Skin of body (tissue), 2 donors: ENCODE measurements around the gene PFKL. TPM values are rescaled to one million over a fixed set of nuclear protein-coding genes. Genes with fewer than 3 reads are reported as not detected.

ENCODE experiments used
- DNase-seq: peaks from one replicate; lab custom pipeline; 2025; lab: John Stamatoyannopoulos, UW
- total RNA-seq: library from RNA; depleted of rRNA; stranded (reverse); fragments of >200 nt; gene quantifications from one replicate; pipeline ENCODE4 v1.2.3, GENCODE V29; 2014

PFKL gene
- total RNA-seq, 1 donor from 2014 or later: 85.3 TPM

DNA sequence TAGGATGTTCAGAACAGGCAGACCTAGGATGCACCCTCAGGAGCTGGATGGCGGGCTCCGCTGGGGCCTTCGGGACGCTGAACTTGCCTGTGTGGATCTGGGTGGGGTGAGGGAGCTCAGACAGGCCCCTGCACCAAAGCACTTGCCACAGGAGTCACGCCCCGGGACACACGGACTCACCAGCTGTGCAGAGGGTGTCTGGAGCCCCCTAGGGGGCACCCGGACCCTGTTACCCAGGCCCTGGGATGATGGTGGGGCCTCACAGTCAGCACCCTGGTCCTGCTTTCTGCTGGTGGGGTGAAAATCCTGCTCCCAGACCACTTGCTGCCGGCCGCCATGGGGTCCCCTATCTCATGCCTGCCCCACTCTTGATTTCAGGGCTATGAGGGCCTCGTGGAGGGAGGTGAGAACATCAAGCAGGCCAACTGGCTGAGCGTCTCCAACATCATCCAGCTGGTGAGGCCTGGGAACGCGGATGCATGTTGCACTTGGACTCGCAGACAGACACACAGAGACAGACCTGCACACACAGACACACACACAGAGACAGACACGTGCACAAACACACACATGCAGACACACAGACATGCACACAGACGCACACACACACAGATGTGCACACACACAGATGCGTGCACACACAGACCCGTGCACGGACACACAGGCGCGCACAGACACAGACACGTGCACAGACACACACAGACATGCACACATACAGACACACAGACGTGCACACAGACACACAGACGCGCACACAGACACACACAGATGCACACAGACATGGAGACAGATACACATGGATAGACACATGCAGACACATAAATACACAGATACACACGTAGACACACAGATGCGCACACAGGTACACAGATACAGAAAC, 11.0 kb downstream of the PFKL start:
- no peak for DNase-seq

GRCh38 chr21:44312089-44312488, 12.2 kb downstream of the PFKL start:
- no peak for DNase-seq

DNA sequence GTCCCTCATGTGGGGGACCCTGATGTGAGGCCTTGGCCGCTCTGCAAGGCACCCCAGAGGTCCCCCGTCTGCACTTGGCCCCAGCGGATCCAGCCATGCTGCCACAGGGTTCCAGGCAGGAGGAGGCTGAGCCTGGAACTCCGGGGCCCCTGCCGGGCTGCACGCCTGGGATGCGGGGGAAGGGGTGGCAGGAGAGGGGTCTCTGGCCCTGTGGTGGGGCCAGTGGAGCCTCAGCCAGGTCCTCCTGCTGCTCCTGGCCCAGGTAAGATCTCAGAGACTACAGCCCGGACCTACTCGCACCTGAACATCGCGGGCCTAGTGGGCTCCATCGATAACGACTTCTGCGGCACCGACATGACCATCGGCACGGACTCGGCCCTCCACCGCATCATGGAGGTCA, 12.9 kb downstream of the PFKL start:
- DNase-seq: no peak

- DNase-seq: no peak
Measured at GRCh38 chr21:44313451-44313850, 13.6 kb downstream of the PFKL start.

DNA sequence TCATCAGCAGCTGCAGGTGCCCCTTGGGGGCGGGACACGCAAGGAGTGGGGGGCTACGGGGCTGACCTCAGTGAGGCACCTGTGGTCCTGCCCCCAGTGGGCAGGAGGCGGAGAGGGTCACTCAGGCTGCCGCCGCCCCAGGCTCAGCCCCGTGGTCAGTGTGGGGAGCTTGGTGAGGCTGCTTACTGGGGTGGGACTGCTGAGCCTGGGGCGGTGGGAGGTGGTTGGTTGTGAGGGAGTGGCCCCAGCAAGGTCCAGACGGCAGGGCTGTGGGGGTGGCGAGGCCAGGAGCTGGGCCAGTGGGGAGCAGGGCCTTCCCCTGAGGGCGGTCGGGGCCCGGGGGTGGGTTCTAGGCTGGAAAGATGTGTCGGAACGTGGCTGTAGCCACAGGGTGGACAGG, 14.3 kb downstream of the PFKL start:
- no peak for DNase-seq

GRCh38 chr21:44314561-44314960, 14.7 kb downstream of the PFKL start:
- no peak for DNase-seq

- DNase-seq: no peak
Measured at GRCh38 chr21:44315691-44316203, 15.9 kb downstream of the PFKL start.

DNA sequence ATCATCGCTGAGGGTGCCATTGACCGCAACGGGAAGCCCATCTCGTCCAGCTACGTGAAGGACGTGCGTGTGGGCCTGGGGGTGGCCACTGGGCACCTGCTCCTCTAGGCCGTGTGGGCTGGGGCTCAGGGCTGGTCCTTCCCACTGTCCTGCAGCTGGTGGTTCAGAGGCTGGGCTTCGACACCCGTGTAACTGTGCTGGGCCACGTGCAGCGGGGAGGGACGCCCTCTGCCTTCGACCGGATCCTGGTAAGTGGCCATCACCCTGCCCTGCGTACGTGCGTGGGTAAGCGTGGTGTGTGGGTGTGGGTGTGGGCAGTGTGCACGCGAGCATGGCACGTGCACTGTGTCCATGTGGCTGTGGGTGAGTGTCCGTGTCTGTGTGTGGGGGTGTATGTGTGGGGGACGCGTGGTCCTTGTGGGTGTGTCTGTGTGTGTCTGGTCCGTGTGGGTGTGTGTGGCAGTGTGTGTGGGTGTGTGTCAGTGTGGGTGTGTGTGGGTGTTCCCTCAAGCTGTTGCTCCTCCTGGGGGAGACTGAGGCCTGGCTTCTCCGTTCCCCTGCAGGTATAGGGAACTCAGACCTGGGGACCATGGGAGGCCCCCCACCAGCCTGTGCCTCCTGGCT, 16.5 kb downstream of the PFKL start:
- DNase-seq: no peak

DNA sequence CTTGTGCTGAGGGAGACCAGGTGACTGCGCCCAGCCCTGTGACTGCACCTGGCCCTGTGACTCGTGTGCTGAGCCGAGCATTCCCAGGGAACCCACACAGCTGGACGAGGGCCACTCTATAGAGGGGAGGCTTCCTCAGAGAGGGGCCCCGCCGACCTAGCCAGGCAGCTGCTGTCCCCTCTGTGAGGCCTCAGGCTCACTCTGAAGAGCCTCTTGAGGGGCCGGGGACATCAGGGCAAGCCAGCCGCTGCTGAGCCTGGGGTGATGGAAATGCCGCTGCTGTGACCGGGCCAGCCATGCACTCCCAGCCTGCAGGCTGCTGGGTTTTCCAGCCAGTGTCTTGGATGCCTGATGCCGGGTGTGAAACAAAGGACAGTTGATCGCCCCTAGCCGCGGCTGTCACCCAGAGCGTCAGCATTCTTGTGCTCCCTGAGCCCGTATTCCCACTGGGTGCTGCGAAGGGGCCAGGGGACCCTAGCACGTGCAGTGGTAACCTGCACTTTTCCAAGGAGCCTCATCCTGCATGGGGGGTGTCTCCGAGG, 17.5 kb downstream of the PFKL start:
- DNase-seq: no peak

DNA sequence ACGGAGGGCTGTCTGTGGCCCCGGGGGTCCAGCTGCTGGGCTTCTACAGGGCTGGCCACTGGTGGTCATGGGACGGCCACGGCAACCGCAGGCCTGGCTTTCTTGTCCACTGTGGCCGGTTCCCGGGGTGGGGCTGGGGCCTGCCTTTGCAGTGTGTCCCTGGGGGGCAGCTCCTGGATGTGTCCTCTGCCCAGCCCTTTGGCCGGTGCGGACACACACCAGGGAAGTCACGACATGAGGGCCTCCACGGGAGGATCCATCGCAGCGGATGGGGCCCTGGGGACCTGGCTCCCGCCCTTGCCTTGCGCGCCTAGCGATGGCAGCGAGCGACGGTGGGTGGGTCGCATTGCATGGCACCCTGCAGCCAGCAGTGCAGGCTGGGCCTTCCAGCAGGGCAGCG, 18.0 kb downstream of the PFKL start:
- DNase-seq: no peak

- no peak for DNase-seq
Measured at GRCh38 chr21:44318489-44319285, 18.8 kb downstream of the PFKL start.

DNA sequence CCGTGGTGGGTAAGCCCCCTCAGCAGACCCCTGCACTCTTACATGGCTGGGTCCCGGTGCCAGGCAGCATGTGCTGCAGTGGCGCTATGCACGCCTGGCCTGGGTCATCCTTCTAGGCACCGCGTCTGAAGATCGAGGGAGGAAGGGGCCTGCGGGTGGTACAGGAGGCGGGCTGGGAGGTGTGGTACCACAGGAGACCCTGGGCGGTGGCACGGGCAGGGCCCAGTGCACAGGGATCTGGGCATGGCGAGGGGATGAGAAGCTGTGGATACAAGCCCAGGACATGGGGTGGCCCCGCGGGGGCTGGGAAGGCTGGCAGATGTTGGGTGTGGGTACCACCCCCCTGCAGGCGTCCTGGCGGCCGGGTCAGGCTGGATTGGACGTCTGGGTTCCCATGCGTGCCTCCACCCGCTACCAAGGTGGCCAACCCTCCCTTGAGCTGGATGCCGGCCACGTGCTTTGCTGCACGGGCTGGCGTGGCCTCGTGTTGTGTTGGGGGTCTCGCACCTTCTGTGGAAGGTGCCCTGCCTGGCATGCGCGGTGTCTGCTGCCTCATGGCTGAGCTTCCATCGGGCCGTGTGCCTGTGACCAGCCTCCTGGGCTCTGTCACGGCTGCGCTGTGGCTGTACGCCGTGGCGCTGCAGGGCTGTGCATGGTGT, 19.7 kb downstream of the PFKL start:
- no peak for DNase-seq

GRCh38 chr21:44320847-44321246, 21.0 kb downstream of the PFKL start:
- no peak for DNase-seq

- DNase-seq: no peak
Measured at GRCh38 chr21:44321846-44322450, 22.1 kb downstream of the PFKL start.

DNA sequence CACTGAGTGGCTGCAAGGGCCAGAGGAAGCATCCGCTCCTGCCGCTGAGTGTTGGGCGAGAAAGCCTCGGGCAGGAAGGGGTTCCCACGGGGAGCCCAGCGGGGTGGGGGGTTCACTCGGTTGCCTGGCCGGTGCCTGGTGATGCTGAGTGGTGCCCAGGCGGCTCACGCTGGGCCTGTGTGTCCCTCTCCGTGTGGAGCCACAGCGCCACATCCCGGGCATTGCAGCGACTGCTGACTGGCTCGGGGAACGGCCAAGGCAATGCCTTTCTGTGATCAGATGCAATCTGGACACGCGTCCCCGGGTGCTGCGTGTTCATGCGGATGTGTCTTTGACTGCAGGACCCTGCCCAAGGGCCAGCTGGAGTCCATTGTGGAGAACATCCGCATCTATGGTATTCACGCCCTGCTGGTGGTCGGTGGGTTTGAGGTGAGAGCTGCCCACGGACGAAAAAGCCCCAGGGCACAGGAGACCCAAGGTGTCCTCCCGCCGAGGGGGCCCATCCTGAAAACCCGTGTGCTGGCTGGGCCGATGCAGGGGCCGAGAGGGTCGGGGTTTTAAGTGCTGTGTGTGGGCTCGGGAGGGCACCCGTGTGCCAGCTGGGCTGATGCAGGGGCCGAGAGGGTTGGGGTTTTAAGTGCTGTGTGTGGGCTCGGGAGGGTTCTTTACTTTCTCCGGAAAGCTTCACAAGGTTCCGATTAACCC, 22.9 kb downstream of the PFKL start:
- no peak for DNase-seq

DNA sequence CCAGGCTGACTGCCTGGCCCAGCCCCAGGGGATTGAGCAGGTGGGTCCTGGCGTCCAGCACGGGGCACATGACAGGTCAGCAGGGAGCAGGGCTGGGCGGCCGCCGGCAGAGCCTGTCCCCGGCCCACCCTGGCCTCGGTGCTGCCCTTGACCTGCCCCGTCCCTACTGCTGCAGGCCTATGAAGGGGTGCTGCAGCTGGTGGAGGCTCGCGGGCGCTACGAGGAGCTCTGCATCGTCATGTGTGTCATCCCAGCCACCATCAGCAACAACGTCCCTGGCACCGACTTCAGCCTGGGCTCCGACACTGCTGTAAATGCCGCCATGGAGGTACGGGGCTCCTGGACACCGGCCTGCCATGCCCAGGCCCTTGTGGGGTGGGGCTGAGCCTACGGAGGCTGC, 23.7 kb downstream of the PFKL start:
- no peak for DNase-seq

GRCh38 chr21:44324106-44324853, 24.4 kb downstream of the PFKL start:
- no peak for DNase-seq

DNA sequence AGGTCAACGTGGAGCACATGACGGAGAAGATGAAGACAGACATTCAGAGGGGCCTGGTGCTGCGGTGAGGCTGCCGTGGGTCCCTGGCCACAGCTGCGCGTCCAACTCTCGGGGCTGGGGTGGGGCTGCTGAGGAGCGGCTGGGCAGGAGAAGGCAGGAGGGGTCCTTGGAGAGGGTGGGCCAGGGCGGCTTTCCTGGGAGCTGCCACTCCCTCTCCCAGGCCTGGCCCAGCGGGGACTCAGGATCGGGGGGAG, 24.9 kb downstream of the PFKL start:
- no peak for DNase-seq

DNA sequence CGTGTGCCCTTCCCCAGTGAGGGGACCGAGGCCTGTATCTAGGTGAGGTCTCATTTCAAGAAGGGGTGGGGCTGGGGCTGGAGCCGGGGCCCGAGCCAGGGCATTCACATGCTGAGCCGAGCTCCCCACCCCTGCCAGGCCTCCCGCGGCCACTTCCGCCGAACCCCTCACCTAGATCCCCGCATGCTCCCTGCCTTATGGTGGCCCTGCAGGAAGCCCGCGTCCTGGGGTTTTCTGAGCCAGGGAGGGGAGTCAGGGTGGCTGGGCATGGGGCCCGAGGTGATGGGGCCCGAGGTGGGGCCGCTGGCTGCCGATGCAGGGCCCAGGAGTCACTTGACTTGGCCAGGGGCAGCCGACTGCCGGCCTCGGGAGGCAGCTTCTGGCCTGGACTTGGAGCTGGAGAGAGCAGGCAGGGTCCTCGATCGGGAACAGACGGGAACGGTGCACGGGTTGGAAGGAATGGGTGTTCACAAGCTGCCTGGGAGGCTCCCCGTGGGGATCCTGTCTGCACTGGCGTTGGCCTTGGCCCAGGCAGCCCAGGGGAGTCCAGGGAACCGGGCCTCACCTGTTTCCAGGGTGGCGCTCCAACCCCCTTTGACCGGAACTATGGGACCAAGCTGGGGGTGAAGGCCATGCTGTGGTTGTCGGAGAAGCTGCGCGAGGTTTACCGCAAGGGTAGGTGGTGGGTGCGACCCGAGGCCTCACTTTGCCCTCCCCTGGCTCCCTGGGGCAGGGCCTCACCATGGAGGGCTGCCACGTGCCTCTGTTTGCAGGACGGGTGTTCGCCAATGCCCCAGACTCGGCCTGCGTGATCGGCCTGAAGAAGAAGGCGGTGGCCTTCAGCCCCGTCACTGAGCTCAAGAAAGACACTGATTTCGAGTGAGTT, 25.8 kb downstream of the PFKL start:
- DNase-seq: no peak
